ENCODE data around the gene FAR2.

The FAR2 gene

GRCh38 chr12:29299633-29300032 lies 150.6 kb downstream of the FAR2 start:
- DNase-seq (no peak), ATAC-seq (replicated peaks) (no peak)
- Mint-ChIP-seq H3K27ac (no peak overlapping the region), H3K9me3 (no peaks in the 10 kb centered on the region), H3K36me3 (ENCODE audit: insufficient read depth) (peaks cover 5% of the 10 kb centered on the region), H3K27me3 (no peaks in the 10 kb centered on the region), H3K4me1 (ENCODE audit: low read depth in 2 of 2) (no peaks in the 10 kb centered on the region), H3K4me3 (no peak overlapping the region)

GRCh38 chr12:29301114-29301513 lies 152.0 kb downstream of the FAR2 start:
- no peak for DNase-seq
- Mint-ChIP-seq H3K4me3 (no peak overlapping the region), H3K36me3 (ENCODE audit: insufficient read depth) (peaks cover 5% of the 10 kb centered on the region), H3K27ac (no peak overlapping the region), H3K9me3 (no peaks in the 10 kb centered on the region), H3K4me1 (ENCODE audit: low read depth in 2 of 2) (no peaks in the 10 kb centered on the region), H3K27me3 (no peaks in the 10 kb centered on the region)
- no peak for ATAC-seq (replicated peaks)

DNA sequence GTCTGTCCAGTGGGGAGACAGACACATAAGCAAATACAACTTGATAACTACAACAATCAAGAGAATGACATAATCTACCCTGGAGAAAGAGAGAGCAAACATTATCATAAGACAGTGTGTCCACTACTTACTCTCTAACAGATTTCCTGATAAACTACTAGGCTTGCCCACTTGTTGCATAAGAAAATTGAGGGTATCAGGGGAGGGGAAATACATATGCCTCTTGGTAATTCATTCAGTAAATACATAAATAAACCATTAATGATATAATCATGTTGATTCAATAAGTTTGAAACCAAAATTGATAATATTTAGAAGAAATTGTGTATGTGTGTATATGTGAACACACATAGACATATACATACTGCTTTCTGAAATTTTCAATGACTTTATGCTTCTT lies 155.3 kb downstream of the FAR2 start:
- Mint-ChIP-seq H3K9me3 (no peaks in the 10 kb centered on the region), H3K36me3 (ENCODE audit: insufficient read depth) (peaks cover 2% of the 10 kb centered on the region), H3K4me1 (ENCODE audit: low read depth in 2 of 2) (no peaks in the 10 kb centered on the region), H3K27me3 (no peaks in the 10 kb centered on the region), H3K4me3 (no peak overlapping the region), H3K27ac (no peak overlapping the region)
- ATAC-seq (replicated peaks) (no peak), DNase-seq (no peak)

GRCh38 chr12:29306266-29306665 lies 157.2 kb downstream of the FAR2 start:
- H3K36me3 Mint-ChIP-seq (ENCODE audit: insufficient read depth), result peaks cover 2% of the 10 kb centered on the region
- H3K9me3 Mint-ChIP-seq, result no peaks in the 10 kb centered on the region
- no peaks in the 10 kb centered on the region for H3K27me3 Mint-ChIP-seq
- H3K27ac Mint-ChIP-seq, result no peak overlapping the region
- DNase-seq, result no peak
- no peak for ATAC-seq (replicated peaks)
- H3K4me1 Mint-ChIP-seq (ENCODE audit: low read depth in 2 of 2), result no peaks in the 10 kb centered on the region
- no peak overlapping the region for H3K4me3 Mint-ChIP-seq

GRCh38 chr12:29306682-29307081 lies 157.6 kb downstream of the FAR2 start:
- Mint-ChIP-seq H3K27me3 (no peaks in the 10 kb centered on the region), H3K27ac (no peak overlapping the region), H3K36me3 (ENCODE audit: insufficient read depth) (peaks cover 2% of the 10 kb centered on the region)

DNA sequence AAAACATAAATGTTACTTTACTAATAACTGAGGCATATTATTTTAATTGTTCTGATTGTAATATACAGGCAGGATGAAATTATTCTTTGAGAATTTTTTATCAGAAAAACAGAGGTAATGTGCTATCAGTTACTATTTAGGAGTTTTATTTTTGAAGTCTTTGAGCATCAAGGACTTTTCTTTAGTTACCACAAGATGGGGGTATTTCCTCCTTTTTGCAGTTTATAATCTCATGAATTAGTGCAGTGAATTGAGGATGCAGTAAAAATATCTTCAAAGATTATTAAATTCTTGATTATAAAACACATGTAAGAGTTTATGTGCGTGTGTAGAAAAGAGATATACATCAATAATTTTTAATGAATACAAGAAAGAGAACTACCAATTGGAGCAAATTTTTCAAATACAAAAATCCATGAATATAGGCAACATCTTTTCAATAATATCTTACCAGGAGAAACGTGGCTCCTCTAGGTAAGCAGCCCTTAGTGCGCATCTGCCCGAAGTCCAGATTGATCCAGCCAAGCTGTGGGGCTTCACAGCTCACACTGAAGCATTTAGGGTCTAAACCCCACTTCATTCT lies 160.3 kb downstream of the FAR2 start:
- no peak overlapping the region for H3K27ac Mint-ChIP-seq
- no peaks in the 10 kb centered on the region for H3K36me3 Mint-ChIP-seq (ENCODE audit: insufficient read depth)
- H3K4me3 Mint-ChIP-seq, result no peak overlapping the region
- no peaks in the 10 kb centered on the region for H3K27me3 Mint-ChIP-seq
- no peaks in the 10 kb centered on the region for H3K9me3 Mint-ChIP-seq
- ATAC-seq (replicated peaks) (no peak), DNase-seq (no peak)
- H3K4me1 Mint-ChIP-seq (ENCODE audit: low read depth in 2 of 2), result no peaks in the 10 kb centered on the region

More at GRCh38 chr12:29306682-29307081, 157.6 kb downstream of the FAR2 start:
- Mint-ChIP-seq H3K4me3 (no peak overlapping the region), H3K4me1 (ENCODE audit: low read depth in 2 of 2) (no peaks in the 10 kb centered on the region), H3K9me3 (no peaks in the 10 kb centered on the region)
- no peak for DNase-seq
- no peak for ATAC-seq (replicated peaks)

DNA sequence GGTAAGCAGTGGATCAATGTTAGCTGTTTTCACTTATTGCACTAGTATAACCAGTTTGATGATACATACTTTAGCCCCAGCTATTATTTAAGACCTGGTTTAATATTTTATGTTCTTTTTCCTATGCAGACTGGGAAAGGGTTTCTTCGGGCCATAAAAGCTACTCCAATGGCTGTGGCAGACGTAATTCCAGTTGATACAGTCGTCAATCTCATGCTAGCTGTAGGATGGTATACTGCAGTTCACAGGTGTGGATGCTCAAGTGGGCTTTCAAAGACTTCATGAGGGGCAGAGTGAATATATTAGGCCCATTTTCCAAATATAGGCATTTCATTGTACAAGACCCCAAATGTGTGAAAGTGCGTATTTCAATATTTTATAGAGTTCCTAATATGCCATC lies 161.8 kb downstream of the FAR2 start:
- no peaks in the 10 kb centered on the region for H3K36me3 Mint-ChIP-seq (ENCODE audit: insufficient read depth)
- H3K4me1 Mint-ChIP-seq (ENCODE audit: low read depth in 2 of 2), result no peaks in the 10 kb centered on the region
- H3K9me3 Mint-ChIP-seq, result no peaks in the 10 kb centered on the region
- no peak for DNase-seq
- no peak overlapping the region for H3K27ac Mint-ChIP-seq
- ATAC-seq (replicated peaks), result no peak
- no peak overlapping the region for H3K4me3 Mint-ChIP-seq
- no peaks in the 10 kb centered on the region for H3K27me3 Mint-ChIP-seq

- H3K27me3 Mint-ChIP-seq, result no peaks in the 10 kb centered on the region
- no peaks in the 10 kb centered on the region for H3K9me3 Mint-ChIP-seq
- H3K4me3 Mint-ChIP-seq, result no peak overlapping the region
- no peak for ATAC-seq (replicated peaks)
- peak overlapping the region in 1 of 2 donors; percentile 6 for H3K27ac Mint-ChIP-seq
- DNase-seq, result no peak
- H3K36me3 Mint-ChIP-seq (ENCODE audit: insufficient read depth), result no peaks in the 10 kb centered on the region
- H3K4me1 Mint-ChIP-seq (ENCODE audit: low read depth in 2 of 2), result peaks cover 6 to 7% of the 10 kb centered on the region in 2 donors
Measured at GRCh38 chr12:29314416-29314815, 165.3 kb downstream of the FAR2 start.

- ATAC-seq (replicated peaks) (no peak), DNase-seq (no peak)
- Mint-ChIP-seq H3K27me3 (no peaks in the 10 kb centered on the region), H3K9me3 (no peaks in the 10 kb centered on the region), H3K27ac (no peak overlapping the region), H3K4me1 (ENCODE audit: low read depth in 2 of 2) (peaks cover 6 to 7% of the 10 kb centered on the region in 2 donors), H3K4me3 (no peak overlapping the region), H3K36me3 (ENCODE audit: insufficient read depth) (no peaks in the 10 kb centered on the region)
Measured at GRCh38 chr12:29316752-29317151, 167.7 kb downstream of the FAR2 start.

GRCh38 chr12:29317556-29318363 lies 168.7 kb downstream of the FAR2 start:
- Mint-ChIP-seq H3K4me3 (no peak overlapping the region), H3K36me3 (ENCODE audit: insufficient read depth) (no peaks in the 10 kb centered on the region), H3K27ac (peak overlapping the region; percentile 11 to 36), H3K4me1 (ENCODE audit: low read depth in 2 of 2) (peaks cover 6 to 7% of the 10 kb centered on the region in 2 donors), H3K27me3 (no peaks in the 10 kb centered on the region), H3K9me3 (no peaks in the 10 kb centered on the region)
- DNase-seq, result peak; percentile 13 to 26 (median 21)
- peak; percentile 100 for ATAC-seq (replicated peaks)

DNA sequence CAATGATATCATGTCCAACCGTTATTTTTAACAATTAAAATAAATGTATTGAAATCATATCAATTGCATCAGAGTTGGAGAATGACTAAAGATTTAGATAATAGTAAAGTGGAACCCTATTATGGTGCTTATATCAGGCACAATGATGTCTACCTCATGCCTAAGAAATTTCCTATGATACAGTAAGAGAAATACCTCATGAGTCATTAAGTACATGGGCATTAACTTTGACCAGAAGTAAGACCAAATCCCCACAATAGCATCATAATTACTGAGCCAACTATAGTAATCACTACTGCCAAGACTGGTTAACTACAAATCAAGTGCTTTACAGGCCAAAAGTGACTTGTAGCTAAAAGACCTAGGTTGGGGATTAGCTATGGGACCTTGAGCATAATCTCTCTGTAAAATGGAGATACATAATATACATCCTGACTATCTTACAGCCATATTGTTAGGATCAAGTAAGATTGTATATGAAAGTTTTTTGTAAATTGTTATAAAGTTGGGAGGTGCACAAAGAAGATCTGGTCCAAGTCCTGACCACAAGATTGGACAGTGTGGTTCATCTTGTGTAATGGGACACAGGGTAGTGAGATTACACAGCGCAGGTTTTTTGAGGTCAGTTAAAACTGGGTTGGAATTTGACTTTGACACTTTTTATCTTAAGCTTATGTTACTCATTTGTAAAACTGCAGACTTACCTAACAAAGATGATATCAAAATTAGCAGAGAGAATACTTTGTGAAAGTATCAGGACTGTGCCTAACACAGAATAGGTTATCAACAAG lies 171.4 kb downstream of the FAR2 start:
- DNase-seq, result no peak
- H3K36me3 Mint-ChIP-seq (ENCODE audit: insufficient read depth), result no peaks in the 10 kb centered on the region
- H3K9me3 Mint-ChIP-seq, result no peaks in the 10 kb centered on the region
- peaks cover 6 to 7% of the 10 kb centered on the region in 2 donors for H3K4me1 Mint-ChIP-seq (ENCODE audit: low read depth in 2 of 2)
- no peak overlapping the region for H3K27ac Mint-ChIP-seq
- no peaks in the 10 kb centered on the region for H3K27me3 Mint-ChIP-seq
- no peak for ATAC-seq (replicated peaks)
- no peak overlapping the region for H3K4me3 Mint-ChIP-seq

- Mint-ChIP-seq H3K9me3 (no peaks in the 10 kb centered on the region), H3K27me3 (no peaks in the 10 kb centered on the region), H3K4me1 (ENCODE audit: low read depth in 2 of 2) (peaks cover 6 to 7% of the 10 kb centered on the region in 2 donors), H3K36me3 (ENCODE audit: insufficient read depth) (no peaks in the 10 kb centered on the region), H3K4me3 (no peak overlapping the region), H3K27ac (peak overlapping the region in 1 of 2 donors; percentile 20)
- ATAC-seq (replicated peaks), result no peak
- no peak for DNase-seq
Measured at GRCh38 chr12:29322157-29322556, 173.1 kb downstream of the FAR2 start.

GRCh38 chr12:29329411-29329810 lies 180.3 kb downstream of the FAR2 start:
- no peaks in the 10 kb centered on the region for H3K27me3 Mint-ChIP-seq
- no peaks in the 10 kb centered on the region for H3K4me1 Mint-ChIP-seq (ENCODE audit: low read depth in 2 of 2)
- ATAC-seq (replicated peaks) (no peak), DNase-seq (no peak)
- no peaks in the 10 kb centered on the region for H3K9me3 Mint-ChIP-seq
- H3K36me3 Mint-ChIP-seq (ENCODE audit: insufficient read depth), result peaks cover 3% of the 10 kb centered on the region
- no peak overlapping the region for H3K4me3 Mint-ChIP-seq
- no peak overlapping the region for H3K27ac Mint-ChIP-seq
